Mucosa of stomach (tissue), 1 donor: Measurements from ENCODE around the gene ME3.
"Not testable (repeated sequence)": the region's sequence is repeated elsewhere in the genome, so short reads cannot be mapped to it uniquely, and the experiment has no call there.

ENCODE experiments used
- H3K27me3 ChIP-seq: one replicate; pipeline ENCODE4 v1.7.0; 2013; ENCODE audit warnings: mild to moderate bottlenecking, low read length; ENCODE audit not compliant: control insufficient read depth, insufficient read depth
- H3K36me3 ChIP-seq: one replicate; pipeline ENCODE4 v1.7.0; 2013; ENCODE audit warnings: low read length; ENCODE audit not compliant: control insufficient read depth, insufficient read depth
- H3K4me1 ChIP-seq: one replicate; pipeline ENCODE4 v1.7.0; 2013; ENCODE audit warnings: mild to moderate bottlenecking, low read length; ENCODE audit not compliant: control insufficient read depth, insufficient read depth
- H3K4me3 ChIP-seq: one replicate; pipeline ENCODE4 v1.7.0; 2013; ENCODE audit warnings: low read length
- H3K9ac ChIP-seq: one replicate; pipeline ENCODE4 v1.7.0; 2013; ENCODE audit warnings: mild to moderate bottlenecking, low read length, moderate library complexity
- H3K9me3 ChIP-seq: one replicate; pipeline ENCODE4 v1.7.0; 2013; ENCODE audit warnings: mild to moderate bottlenecking, low read length, moderate library complexity; ENCODE audit not compliant: control insufficient read depth
- donor health status: Pancreatic carcinoma.

The ME3 gene

DNA sequence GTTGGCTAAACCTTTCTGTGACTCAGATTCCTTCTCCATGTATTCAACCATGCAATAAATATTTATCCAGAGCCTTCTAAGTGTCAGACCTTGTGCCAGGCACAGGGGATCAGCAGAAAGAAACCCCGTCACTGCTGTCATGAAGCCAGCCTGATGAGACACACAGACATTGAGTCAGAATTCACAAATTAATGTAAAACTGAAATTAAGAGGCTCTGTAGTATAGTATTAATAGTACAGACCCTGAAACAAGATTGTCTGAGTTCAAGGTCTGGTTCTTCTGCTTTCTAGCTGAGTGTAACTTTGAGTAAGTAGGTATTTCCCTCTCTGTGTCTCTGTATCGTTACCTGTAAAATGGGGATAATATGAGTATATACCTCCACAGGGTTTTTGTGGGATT is 46.9 kb downstream of the ME3 start:
- Histone ChIP-seq H3K27me3 (no peaks in the 10 kb centered on the region), H3K9me3 (no peaks in the 10 kb centered on the region), H3K4me3 (no peak overlapping the region), H3K36me3 (no peaks in the 10 kb centered on the region), H3K4me1 (peaks cover 5% of the 10 kb centered on the region), H3K9ac (no peak overlapping the region)

DNA sequence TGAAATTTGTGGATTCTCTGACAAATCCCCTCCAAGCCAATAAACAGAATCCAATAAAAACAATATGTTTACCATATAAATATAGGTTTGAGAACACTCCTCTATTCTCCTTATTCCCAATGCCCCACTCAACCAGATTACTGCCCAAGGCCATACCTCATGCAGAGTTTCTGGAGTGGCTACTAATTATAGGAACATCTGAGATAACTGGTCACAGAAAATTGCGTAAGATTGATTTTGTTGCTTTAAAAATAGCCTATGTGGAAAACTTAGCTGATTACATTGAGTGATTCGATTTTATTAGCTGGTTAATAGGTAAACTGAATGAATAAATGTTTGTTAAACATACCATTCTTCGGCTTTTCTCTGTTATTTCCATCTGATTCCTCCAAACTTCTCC is 48.0 kb downstream of the ME3 start:
- Histone ChIP-seq H3K4me1 (peaks cover 5% of the 10 kb centered on the region), H3K4me3 (no peak overlapping the region), H3K9me3 (no peaks in the 10 kb centered on the region), H3K27me3 (no peaks in the 10 kb centered on the region), H3K36me3 (no peaks in the 10 kb centered on the region), H3K9ac (no peak overlapping the region)

DNA sequence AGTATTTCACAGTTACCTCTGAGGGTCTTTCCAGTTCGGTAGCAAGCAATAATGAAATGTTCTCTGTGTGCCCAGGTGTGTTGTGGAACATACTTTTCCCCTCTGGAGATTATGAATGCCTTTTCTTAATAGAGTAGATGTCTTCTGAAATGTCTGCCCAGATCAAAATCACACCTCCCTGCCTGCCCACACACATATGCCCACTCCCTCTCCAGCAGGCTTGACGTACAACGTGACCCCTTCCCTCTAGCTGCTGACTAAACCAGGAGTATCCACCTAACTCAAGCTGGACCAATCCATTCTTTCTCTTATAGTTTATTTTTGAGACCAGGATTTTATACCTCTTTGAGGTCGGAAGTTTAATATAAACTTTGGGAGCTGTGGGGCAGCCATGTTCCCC is 48.7 kb downstream of the ME3 start:
- no peaks in the 10 kb centered on the region for H3K9me3 ChIP-seq
- H3K9ac ChIP-seq: no peak overlapping the region
- peaks cover 5% of the 10 kb centered on the region for H3K4me1 ChIP-seq
- no peak overlapping the region for H3K4me3 ChIP-seq
- no peaks in the 10 kb centered on the region for H3K36me3 ChIP-seq
- no peaks in the 10 kb centered on the region for H3K27me3 ChIP-seq

DNA sequence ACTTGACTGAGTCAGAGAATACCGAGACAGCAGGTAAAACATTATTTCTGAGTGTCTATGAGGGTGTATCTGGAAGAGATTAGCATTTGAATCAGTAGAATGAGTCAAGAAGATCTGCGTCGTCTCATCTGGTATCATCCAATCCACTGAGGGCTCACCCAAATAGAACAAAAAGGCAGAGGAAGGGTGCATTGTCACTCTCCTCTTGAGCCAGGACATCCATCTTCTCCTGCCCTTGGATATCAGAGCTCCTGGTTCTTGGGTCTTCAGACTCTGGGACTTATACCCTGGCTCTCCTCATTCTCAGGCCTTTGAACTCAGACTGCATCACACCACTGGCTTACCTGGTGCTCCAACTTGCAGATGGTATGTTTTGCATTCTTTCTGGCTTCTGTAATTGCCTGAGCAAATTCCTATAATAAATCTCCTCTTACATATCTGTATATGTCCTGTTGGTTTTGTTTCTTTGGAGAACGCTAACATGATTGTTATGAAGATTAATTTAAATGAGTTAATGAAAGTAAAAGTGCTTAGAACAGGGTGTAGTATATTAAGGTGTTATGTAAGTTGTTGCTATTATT is 49.3 kb downstream of the ME3 start:
- Histone ChIP-seq H3K36me3 (no peaks in the 10 kb centered on the region), H3K27me3 (no peaks in the 10 kb centered on the region), H3K9me3 (no peaks in the 10 kb centered on the region), H3K4me1 (peaks cover 5% of the 10 kb centered on the region), H3K9ac (no peak overlapping the region), H3K4me3 (no peak overlapping the region)

GRCh38 chr11:86621854-86622253 is 50.6 kb downstream of the ME3 start:
- Histone ChIP-seq H3K27me3 (no peaks in the 10 kb centered on the region), H3K4me3 (no peak overlapping the region), H3K4me1 (peaks cover 5% of the 10 kb centered on the region), H3K9ac (no peak overlapping the region), H3K9me3 (no peaks in the 10 kb centered on the region), H3K36me3 (no peaks in the 10 kb centered on the region)

DNA sequence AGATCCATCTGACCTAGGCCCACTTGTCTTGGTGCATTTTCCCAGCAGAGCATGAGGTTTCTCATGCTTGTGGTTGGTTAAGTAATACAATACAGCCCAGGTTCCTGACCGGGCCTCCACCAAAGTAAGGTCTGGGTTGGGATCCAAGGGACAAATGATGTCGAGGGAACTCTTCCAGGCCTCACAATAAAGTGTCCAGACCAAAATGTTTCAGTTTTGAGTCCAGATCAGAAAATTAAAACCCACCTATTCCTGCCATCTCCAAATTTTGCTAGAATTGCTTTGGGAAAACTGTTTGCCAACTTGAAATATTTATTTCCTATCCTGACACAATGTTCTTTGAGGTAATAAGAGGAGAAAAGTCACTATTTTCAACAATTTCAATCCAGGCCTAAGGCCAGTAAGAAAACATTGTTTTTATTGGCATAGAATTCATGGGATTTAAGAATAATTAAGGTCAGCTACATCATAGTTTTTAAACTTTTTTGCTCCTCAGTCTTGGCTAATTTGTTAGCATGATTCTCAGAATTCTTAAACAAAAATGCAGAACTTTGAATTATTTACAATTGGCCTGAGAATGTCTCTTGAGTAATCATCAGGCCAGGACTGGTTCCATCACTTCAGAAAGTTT is 51.4 kb downstream of the ME3 start:
- Histone ChIP-seq H3K36me3 (no peaks in the 10 kb centered on the region), H3K4me3 (no peak overlapping the region), H3K9me3 (no peaks in the 10 kb centered on the region), H3K4me1 (peaks cover 5% of the 10 kb centered on the region), H3K9ac (no peak overlapping the region), H3K27me3 (no peaks in the 10 kb centered on the region)

DNA sequence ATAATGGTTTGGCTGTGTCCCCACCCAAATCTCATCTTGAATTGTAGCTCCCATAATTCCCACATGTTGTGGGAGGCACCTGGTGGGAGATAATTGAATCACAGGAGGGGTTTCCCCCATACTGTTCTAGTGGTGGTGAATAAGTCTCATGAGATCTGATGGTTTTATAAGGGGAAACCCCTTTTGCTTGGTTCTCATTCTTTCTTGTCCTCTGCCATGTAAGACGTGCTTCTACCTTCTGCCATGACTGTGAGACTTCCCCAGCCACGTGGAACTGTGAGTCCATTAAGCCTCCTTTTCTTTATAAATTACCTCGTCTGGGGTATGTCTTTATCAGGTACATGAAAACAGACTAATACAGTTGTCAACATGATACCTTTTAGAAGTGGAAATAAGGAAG is 53.0 kb downstream of the ME3 start:
- not testable (repeated sequence) for H3K4me1 ChIP-seq, H3K9ac ChIP-seq, H3K27me3 ChIP-seq, H3K4me3 ChIP-seq, H3K9me3 ChIP-seq, H3K36me3 ChIP-seq

DNA sequence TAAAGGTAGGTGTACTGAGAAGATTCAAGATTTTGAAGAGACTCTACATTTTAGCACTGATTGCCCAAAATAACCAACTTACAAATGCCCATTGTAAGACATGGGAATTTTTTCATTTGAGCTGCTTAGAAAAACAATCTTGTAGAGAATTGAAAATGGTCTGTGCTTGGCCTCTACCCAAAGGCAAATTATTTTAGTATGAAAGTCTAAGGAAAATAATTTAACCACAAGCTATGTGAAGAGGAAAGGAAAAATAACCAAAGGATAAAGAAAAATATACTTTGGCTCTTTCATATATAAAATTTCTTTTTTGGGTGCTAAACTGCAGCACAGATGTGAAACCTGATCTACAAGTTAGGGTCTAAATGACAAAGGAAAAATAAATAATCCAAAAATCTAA is 54.9 kb downstream of the ME3 start:
- H3K36me3 ChIP-seq: no peaks in the 10 kb centered on the region
- H3K27me3 ChIP-seq: no peaks in the 10 kb centered on the region
- peaks cover 5% of the 10 kb centered on the region for H3K4me1 ChIP-seq
- H3K9me3 ChIP-seq: no peaks in the 10 kb centered on the region
- no peak overlapping the region for H3K9ac ChIP-seq
- H3K4me3 ChIP-seq: no peak overlapping the region

GRCh38 chr11:86615487-86615886 is 56.9 kb downstream of the ME3 start:
- H3K27me3 ChIP-seq: no peaks in the 10 kb centered on the region
- H3K9ac ChIP-seq: no peak overlapping the region

DNA sequence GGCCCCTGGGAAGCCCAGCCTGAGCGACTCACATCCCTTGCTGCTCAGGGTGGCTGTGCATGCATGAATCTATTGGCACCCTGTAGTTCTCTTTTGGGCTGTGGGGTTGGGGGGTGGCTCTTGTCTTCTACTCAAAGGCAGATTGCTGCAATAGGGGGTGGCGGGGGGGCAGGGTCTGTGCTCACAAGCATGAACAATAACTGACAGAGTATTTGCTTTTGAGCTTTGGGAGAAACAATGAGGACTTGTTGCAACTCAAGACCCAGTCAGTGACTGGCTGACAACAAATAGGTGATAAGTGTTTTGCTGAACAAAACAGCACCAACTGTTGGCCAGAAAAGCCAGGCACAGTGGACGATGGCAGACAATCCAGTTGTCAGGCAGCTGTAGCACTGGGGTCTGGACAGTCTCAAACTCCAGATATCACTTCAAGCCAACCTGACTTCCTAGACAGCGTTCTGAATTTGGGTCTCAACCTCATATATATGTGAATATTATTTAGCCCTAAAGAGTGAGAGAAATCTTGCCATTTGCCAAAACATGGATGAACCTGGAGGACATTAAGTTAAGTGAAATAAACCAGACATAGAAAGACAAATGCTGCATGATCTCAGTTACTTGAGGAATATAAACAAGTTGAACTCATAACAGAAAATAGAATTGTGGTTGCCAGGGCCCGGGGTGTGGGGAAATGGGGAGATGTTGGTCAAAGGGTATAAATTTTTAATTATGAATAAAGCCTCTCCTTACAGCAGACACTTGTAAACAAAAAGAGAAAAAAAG is 61.7 kb downstream of the ME3 start:
- H3K4me1 ChIP-seq: peaks cover 6% of the 10 kb centered on the region
- no peak overlapping the region for H3K4me3 ChIP-seq
- no peaks in the 10 kb centered on the region for H3K36me3 ChIP-seq
- H3K9me3 ChIP-seq: no peaks in the 10 kb centered on the region
- no peaks in the 10 kb centered on the region for H3K27me3 ChIP-seq
- H3K9ac ChIP-seq: no peak overlapping the region

More at GRCh38 chr11:86615487-86615886, 56.9 kb downstream of the ME3 start:
- no peaks in the 10 kb centered on the region for H3K4me1 ChIP-seq
- no peaks in the 10 kb centered on the region for H3K9me3 ChIP-seq
- no peak overlapping the region for H3K4me3 ChIP-seq
- H3K36me3 ChIP-seq: no peaks in the 10 kb centered on the region

DNA sequence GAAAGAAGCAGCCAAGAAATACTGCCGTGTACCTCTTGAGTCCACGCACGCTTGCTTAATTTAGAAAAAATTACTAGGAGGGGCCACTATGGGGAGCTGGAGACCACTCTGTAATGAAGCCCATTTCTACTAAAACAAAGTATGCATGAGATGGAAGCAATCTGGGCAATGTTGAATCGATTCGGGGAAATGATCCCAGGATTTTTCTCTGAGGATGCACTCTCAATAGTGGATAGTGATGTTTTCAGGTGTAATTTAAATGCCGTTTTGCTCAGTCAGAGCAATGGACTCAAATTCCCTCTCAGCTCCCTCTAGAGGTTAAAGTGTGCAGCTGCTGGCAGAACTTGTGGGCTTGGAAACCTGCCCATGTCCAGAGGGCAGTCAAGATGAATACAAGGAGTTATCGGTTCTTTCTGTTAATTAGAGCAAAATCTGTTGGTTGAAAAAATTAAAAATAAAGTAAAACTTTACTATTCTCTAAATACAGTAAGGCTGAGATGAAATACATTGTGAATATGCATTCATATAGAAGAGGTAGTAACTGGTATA is 64.1 kb downstream of the ME3 start:
- Histone ChIP-seq H3K36me3 (no peaks in the 10 kb centered on the region), H3K4me1 (peaks cover 6% of the 10 kb centered on the region), H3K9me3 (no peaks in the 10 kb centered on the region), H3K27me3 (no peaks in the 10 kb centered on the region), H3K9ac (no peak overlapping the region), H3K4me3 (no peak overlapping the region)

- no peaks in the 10 kb centered on the region for H3K36me3 ChIP-seq
- H3K4me1 ChIP-seq: peaks cover 6% of the 10 kb centered on the region
- H3K9ac ChIP-seq: no peak overlapping the region
- H3K4me3 ChIP-seq: no peak overlapping the region
- H3K27me3 ChIP-seq: no peaks in the 10 kb centered on the region
- H3K9me3 ChIP-seq: no peaks in the 10 kb centered on the region
Observed at GRCh38 chr11:86606836-86607481, 65.5 kb downstream of the ME3 start.
